ENCODE results near the gene NIPAL4.
A peak's percentile ranks its signal among the peaks of the same experiment; 100 is the strongest.
"Not testable (repeated sequence)": the region's sequence is repeated elsewhere in the genome, so short reads cannot be mapped to it uniquely, and the experiment has no call there.

The NIPAL4 gene

DNA sequence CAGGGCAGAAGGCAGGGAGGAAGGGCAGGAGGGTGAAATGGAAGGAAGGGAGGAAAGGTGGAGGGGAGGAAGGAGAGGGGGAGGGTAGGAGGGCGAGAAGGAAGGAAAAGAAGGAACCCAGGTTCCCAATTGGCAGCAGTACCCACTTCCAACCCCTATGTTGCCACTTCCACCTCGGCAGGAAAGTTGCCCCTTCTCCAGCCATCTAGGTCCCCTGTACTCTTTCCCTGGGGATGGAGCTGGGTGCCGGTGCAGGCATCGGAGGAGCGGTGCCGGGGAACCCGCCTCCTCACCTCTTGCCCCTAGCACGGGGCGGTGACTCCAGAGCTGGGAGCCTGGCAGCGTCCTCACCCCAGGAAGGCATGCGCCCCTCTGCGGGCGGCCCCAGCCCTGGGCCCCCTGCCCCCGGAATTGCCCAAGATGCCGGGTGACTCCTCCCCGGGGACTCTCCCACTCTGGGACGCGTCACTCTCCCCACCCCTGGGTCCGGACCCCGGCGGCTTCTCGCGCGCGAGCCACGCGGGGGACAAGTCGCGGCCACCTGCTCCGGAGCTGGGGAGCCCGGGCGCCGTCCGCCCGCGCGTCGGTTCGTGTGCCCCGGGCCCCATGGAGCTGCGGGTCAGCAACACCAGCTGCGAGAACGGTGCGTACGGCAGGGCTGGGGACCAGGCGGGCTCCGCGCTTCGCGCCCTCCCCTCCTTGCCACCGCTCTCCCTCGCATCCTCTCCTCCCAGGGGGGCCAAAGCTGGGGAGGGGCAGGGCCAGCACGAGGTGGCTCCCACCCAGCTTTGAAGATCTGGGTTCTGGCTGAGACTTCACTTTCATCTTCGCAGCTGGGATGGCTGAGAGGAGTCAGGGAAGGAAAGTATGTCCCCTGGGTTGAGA, at the start of gene NIPAL4:
NIPAL4 (plus strand) TSS at position 499 of the 885 bp plus-strand sequence; CDS start at position 607, 108 bp downstream.
- no peak within 1 kb of the TSS for H3K27ac ChIP-seq (ENCODE audit: low read depth, low read length)

DNA sequence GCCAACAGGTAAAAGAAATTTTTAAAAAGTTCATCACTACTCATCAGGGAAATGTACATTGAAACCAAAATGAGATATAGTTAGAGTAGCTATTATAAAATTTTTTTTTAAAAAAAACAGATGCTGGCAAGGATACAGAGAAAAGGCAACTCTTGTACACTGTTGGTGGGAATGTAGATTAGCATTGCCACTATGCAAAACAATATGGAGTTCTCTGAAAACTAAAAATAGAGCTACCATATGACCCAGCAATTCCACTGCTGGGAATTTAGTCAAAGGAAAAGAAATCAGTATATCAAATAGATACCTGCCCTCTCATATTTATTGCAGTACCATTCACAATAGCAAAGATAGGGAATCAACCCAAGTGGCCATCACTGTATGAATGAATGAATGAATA, 44.2 kb upstream of the NIPAL4 start:
- Histone ChIP-seq H3K36me3 (ENCODE audit: control insufficient read depth in 5 of 5, insufficient read depth in 5 of 5, low read length in 5 of 5) (no peaks in the 10 kb centered on the region), H3K4me1 (ENCODE audit: control insufficient read depth in 5 of 5, insufficient read depth in 5 of 5, low read length in 5 of 5) (no peaks in the 10 kb centered on the region), H3K27ac (ENCODE audit: low read depth, low read length) (no peak overlapping the region), H3K9me3 (ENCODE audit: control insufficient read depth in 5 of 5, low read length in 5 of 5) (peaks cover 0 to 2% (median 0%) of the 10 kb centered on the region in 5 donors), H3K27me3 (ENCODE audit: control insufficient read depth in 5 of 5, insufficient read depth in 4 of 5, low read length in 5 of 5) (no peaks in the 10 kb centered on the region), H3K4me3 (ENCODE audit: low read depth in 1 of 5, low read length in 5 of 5) (no peak overlapping the region), H3K9ac (ENCODE audit: low read length in 5 of 5) (no peak overlapping the region)

More for the DNA sequence above, at the start of gene NIPAL4:
- H3K4me3 ChIP-seq (ENCODE audit: low read depth in 1 of 5, low read length in 5 of 5), result peak within 1 kb of the TSS in 3 of 5 donors; percentile 3 to 38 (median 23)
- peaks cover 11 to 28% (median 22%) of the 10 kb centered on the region in 5 donors for H3K27me3 ChIP-seq (ENCODE audit: control insufficient read depth in 5 of 5, insufficient read depth in 4 of 5, low read length in 5 of 5)
- H3K9me3 ChIP-seq (ENCODE audit: control insufficient read depth in 5 of 5, low read length in 5 of 5), result no peaks in the 10 kb centered on the region
- no peak within 1 kb of the TSS for H3K9ac ChIP-seq (ENCODE audit: low read length in 5 of 5)
- H3K4me1 ChIP-seq (ENCODE audit: control insufficient read depth in 5 of 5, insufficient read depth in 5 of 5, low read length in 5 of 5), result peaks cover 4 to 17% (median 14%) of the 10 kb centered on the region in 5 donors
- H3K36me3 ChIP-seq (ENCODE audit: control insufficient read depth in 5 of 5, insufficient read depth in 5 of 5, low read length in 5 of 5), result no peaks in the 10 kb centered on the region

- not testable (repeated sequence) for H3K9me3 ChIP-seq (ENCODE audit: control insufficient read depth in 5 of 5, low read length in 5 of 5); H3K27ac ChIP-seq (ENCODE audit: low read depth, low read length); H3K4me1 ChIP-seq (ENCODE audit: control insufficient read depth in 5 of 5, insufficient read depth in 5 of 5, low read length in 5 of 5); H3K9ac ChIP-seq (ENCODE audit: low read length in 5 of 5); H3K4me3 ChIP-seq (ENCODE audit: low read depth in 1 of 5, low read length in 5 of 5); H3K27me3 ChIP-seq (ENCODE audit: control insufficient read depth in 5 of 5, insufficient read depth in 4 of 5, low read length in 5 of 5); H3K36me3 ChIP-seq (ENCODE audit: control insufficient read depth in 5 of 5, insufficient read depth in 5 of 5, low read length in 5 of 5)
Measured at GRCh38 chr5:157419521-157419920, 40.5 kb upstream of the NIPAL4 start.

DNA sequence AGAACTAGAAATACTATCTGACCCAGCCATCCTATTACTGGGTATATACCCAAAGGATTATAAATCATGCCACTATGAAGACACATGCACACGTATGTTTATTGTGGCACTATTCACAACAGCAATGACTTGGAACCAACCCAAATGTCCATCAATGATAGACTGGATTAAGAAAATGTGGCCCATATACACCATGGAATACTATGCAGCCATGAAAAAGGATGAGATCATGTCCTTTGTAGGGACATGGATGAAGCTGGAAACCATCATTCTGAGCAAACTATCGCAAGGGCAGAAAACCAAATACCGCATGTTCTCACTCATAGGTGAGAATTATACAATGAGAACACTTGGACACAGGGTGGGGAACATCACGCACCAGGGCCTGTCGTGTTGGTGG, 30.1 kb upstream of the NIPAL4 start:
- not testable (repeated sequence) for H3K27ac ChIP-seq (ENCODE audit: low read depth, low read length)

DNA sequence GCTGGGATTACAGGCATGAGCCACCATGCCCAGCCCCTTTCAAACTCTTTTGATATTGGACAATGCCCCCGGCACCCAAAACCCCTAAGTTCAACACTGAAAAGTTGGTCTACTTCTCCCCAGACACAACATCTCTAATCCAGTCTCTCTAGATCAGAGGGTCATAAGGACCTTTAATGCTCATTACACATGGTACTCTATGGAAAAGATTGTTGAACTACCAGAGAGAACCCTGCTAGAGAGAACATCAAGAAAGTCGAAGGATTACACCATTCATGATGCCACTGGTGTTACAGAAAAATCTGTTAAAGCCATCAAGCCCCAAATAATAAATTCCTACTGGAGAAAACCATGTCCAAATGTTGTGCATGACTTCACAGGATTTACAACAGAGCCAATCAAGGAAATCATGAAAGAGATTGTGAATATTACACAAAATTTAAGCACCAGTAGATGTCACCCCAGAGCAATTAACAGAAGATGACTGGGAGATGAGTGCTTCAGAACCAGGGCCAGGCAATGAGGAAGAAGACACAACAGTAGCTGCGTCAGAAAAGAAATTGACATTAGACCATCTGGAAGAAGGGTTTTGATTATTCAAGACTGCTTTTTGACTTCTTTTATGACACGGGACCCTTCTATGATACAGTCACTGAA, 28.3 kb upstream of the NIPAL4 start:
- Histone ChIP-seq H3K27ac (ENCODE audit: low read depth, low read length) (no peak overlapping the region), H3K27me3 (ENCODE audit: control insufficient read depth in 5 of 5, insufficient read depth in 4 of 5, low read length in 5 of 5) (no peaks in the 10 kb centered on the region), H3K4me1 (ENCODE audit: control insufficient read depth in 5 of 5, insufficient read depth in 5 of 5, low read length in 5 of 5) (no peaks in the 10 kb centered on the region), H3K36me3 (ENCODE audit: control insufficient read depth in 5 of 5, insufficient read depth in 5 of 5, low read length in 5 of 5) (no peaks in the 10 kb centered on the region), H3K9me3 (ENCODE audit: control insufficient read depth in 5 of 5, low read length in 5 of 5) (no peaks in the 10 kb centered on the region), H3K4me3 (ENCODE audit: low read depth in 1 of 5, low read length in 5 of 5) (no peak overlapping the region), H3K9ac (ENCODE audit: low read length in 5 of 5) (no peak overlapping the region)

More for the DNA sequence above, 30.1 kb upstream of the NIPAL4 start:
- H3K36me3 ChIP-seq (ENCODE audit: control insufficient read depth in 5 of 5, insufficient read depth in 5 of 5, low read length in 5 of 5); H3K9ac ChIP-seq (ENCODE audit: low read length in 5 of 5); H3K9me3 ChIP-seq (ENCODE audit: control insufficient read depth in 5 of 5, low read length in 5 of 5); H3K4me3 ChIP-seq (ENCODE audit: low read depth in 1 of 5, low read length in 5 of 5); H3K27me3 ChIP-seq (ENCODE audit: control insufficient read depth in 5 of 5, insufficient read depth in 4 of 5, low read length in 5 of 5); H3K4me1 ChIP-seq (ENCODE audit: control insufficient read depth in 5 of 5, insufficient read depth in 5 of 5, low read length in 5 of 5): not testable (repeated sequence)

DNA sequence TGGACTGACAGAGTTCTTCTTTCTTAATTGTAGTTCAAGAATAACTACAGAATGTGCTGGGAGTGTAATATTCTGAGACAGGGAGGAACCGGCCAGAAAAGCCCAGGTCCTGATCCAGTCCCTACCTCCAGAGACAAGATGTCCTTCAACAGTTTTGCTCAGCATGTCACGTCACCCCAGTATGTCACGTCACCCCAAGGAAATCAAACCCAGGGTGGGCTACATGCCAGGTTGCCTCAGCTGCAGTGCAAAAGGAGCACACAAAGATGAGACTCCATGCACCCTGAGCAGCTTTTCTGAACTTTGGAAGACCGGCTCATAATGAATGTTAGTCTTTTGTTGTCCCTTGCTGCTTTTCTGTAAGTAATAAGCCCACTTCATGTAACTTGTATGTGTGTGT, 25.9 kb upstream of the NIPAL4 start:
- Histone ChIP-seq H3K27ac (ENCODE audit: low read depth, low read length) (no peak overlapping the region), H3K4me1 (ENCODE audit: control insufficient read depth in 5 of 5, insufficient read depth in 5 of 5, low read length in 5 of 5) (no peaks in the 10 kb centered on the region), H3K9ac (ENCODE audit: low read length in 5 of 5) (no peak overlapping the region), H3K4me3 (ENCODE audit: low read depth in 1 of 5, low read length in 5 of 5) (no peak overlapping the region), H3K36me3 (ENCODE audit: control insufficient read depth in 5 of 5, insufficient read depth in 5 of 5, low read length in 5 of 5) (no peaks in the 10 kb centered on the region), H3K9me3 (ENCODE audit: control insufficient read depth in 5 of 5, low read length in 5 of 5) (no peaks in the 10 kb centered on the region), H3K27me3 (ENCODE audit: control insufficient read depth in 5 of 5, insufficient read depth in 4 of 5, low read length in 5 of 5) (no peaks in the 10 kb centered on the region)

GRCh38 chr5:157443041-157443549, 16.9 kb upstream of the NIPAL4 start:
- no peak overlapping the region for H3K4me3 ChIP-seq (ENCODE audit: low read depth in 1 of 5, low read length in 5 of 5)
- no peak overlapping the region for H3K27ac ChIP-seq (ENCODE audit: low read depth, low read length)
- H3K4me1 ChIP-seq (ENCODE audit: control insufficient read depth in 5 of 5, insufficient read depth in 5 of 5, low read length in 5 of 5), result peaks cover 0 to 7% (median 3%) of the 10 kb centered on the region in 5 donors
- no peak overlapping the region for H3K9ac ChIP-seq (ENCODE audit: low read length in 5 of 5)
- peaks cover 0 to 2% (median 0%) of the 10 kb centered on the region in 5 donors for H3K9me3 ChIP-seq (ENCODE audit: control insufficient read depth in 5 of 5, low read length in 5 of 5)
- H3K27me3 ChIP-seq (ENCODE audit: control insufficient read depth in 5 of 5, insufficient read depth in 4 of 5, low read length in 5 of 5), result peaks cover 0 to 7% (median 3%) of the 10 kb centered on the region in 5 donors
- no peaks in the 10 kb centered on the region for H3K36me3 ChIP-seq (ENCODE audit: control insufficient read depth in 5 of 5, insufficient read depth in 5 of 5, low read length in 5 of 5)

GRCh38 chr5:157444224-157444623, 15.8 kb upstream of the NIPAL4 start:
- Histone ChIP-seq H3K27ac (ENCODE audit: low read depth, low read length) (no peak overlapping the region), H3K27me3 (ENCODE audit: control insufficient read depth in 5 of 5, insufficient read depth in 4 of 5, low read length in 5 of 5) (peaks cover 0 to 7% (median 3%) of the 10 kb centered on the region in 5 donors), H3K9me3 (ENCODE audit: control insufficient read depth in 5 of 5, low read length in 5 of 5) (peaks cover 0 to 2% (median 0%) of the 10 kb centered on the region in 5 donors), H3K36me3 (ENCODE audit: control insufficient read depth in 5 of 5, insufficient read depth in 5 of 5, low read length in 5 of 5) (no peaks in the 10 kb centered on the region), H3K9ac (ENCODE audit: low read length in 5 of 5) (no peak overlapping the region), H3K4me3 (ENCODE audit: low read depth in 1 of 5, low read length in 5 of 5) (no peak overlapping the region), H3K4me1 (ENCODE audit: control insufficient read depth in 5 of 5, insufficient read depth in 5 of 5, low read length in 5 of 5) (peaks cover 0 to 12% (median 8%) of the 10 kb centered on the region in 5 donors)

DNA sequence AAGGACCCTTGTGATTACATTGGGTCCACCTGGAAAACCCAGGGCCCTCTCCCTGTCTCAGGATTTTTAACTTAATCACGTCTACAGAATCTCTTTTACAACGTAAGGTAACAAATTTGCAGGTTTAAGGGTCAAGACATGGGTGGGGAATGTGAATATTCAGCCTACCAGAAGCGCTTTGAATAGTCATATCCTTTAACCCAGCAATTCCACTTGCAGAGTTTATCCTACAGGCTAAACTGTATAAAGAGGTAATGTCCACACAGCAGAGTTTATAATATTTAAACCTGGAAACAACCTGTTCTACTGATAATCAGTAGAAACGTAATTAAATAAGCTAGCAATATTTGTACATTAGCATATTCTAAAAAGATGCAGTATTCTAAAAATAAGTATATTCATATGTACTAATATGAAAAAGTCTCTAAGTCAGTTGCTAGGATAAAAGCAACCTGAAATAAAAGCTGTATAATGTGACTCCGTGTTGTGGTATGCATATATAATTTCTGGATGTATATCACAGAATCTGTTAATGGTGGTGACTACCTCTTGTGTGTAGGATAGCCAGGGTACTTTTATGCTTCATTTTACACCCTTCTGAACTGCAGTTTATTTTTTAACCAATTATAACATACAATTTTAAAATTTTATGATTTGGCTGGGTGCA, 14.1 kb upstream of the NIPAL4 start:
- no peak overlapping the region for H3K27ac ChIP-seq (ENCODE audit: low read depth, low read length)
- peaks cover 0 to 7% (median 3%) of the 10 kb centered on the region in 5 donors for H3K27me3 ChIP-seq (ENCODE audit: control insufficient read depth in 5 of 5, insufficient read depth in 4 of 5, low read length in 5 of 5)
- peaks cover 4 to 18% (median 14%) of the 10 kb centered on the region in 5 donors for H3K4me1 ChIP-seq (ENCODE audit: control insufficient read depth in 5 of 5, insufficient read depth in 5 of 5, low read length in 5 of 5)
- H3K36me3 ChIP-seq (ENCODE audit: control insufficient read depth in 5 of 5, insufficient read depth in 5 of 5, low read length in 5 of 5), result no peaks in the 10 kb centered on the region
- H3K9ac ChIP-seq (ENCODE audit: low read length in 5 of 5), result no peak overlapping the region
- peaks cover 0 to 2% (median 0%) of the 10 kb centered on the region in 5 donors for H3K9me3 ChIP-seq (ENCODE audit: control insufficient read depth in 5 of 5, low read length in 5 of 5)
- H3K4me3 ChIP-seq (ENCODE audit: low read depth in 1 of 5, low read length in 5 of 5), result no peak overlapping the region

Measured in subcutaneous abdominal adipose tissue (tissue), 5 donors.